Esophagus muscularis mucosa (tissue), 4 donors: Measurements from ENCODE around the gene VMA21.

Source experiments
- EP300 ChIP-seq: sonication (generic); formaldehyde crosslinking; IDR thresholded peaks from one replicate; pipeline ENCODE4 v1.6.1; 2017; ENCODE audit warnings: antibody characterized with exemption
- POLR2AphosphoS5 ChIP-seq, 2 donors: sonication (generic); formaldehyde crosslinking; IDR thresholded peaks; one replicate each; pipeline ENCODE4 v1.6.1; 2017; ENCODE audit warnings: antibody characterized with exemption in 2 of 2
- TF ChIP-seq, protein P1 (sequence below), 3 experiments: fragments of 200-600 bp in 2 of 3; fragments of 450-650 bp in 1 of 3; sonication (generic) in 2 of 3; IDR thresholded peaks; one replicate each; pipeline ENCODE4 v1.5.1; 2017 to 2019; ENCODE audit warnings: antibody characterized with exemption in 3 of 3, mild to moderate bottlenecking in 2 of 3, moderate library complexity in 1 of 3

DNA sequence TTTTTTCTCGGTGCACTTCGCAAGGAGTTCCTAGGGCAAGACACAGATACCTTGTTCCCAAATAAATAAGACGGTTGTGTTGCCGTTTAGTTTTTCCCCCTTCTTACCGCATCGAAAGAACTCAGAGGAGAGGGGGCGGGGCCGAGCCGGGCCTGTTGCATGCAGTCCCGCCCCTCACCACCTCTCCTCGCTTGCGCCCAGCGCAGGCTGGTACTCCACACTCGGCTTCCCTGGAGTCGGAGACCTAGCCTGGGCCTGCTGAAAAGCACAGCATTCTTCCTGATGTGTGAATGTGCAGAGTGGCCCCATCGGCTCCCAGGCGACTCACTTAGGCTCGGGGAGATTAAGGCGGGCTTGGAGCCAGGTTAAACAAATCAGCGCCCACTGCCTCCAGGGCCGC is 26.1 kb upstream of the VMA21 start:
- TF ChIP-seq, protein P1, sequence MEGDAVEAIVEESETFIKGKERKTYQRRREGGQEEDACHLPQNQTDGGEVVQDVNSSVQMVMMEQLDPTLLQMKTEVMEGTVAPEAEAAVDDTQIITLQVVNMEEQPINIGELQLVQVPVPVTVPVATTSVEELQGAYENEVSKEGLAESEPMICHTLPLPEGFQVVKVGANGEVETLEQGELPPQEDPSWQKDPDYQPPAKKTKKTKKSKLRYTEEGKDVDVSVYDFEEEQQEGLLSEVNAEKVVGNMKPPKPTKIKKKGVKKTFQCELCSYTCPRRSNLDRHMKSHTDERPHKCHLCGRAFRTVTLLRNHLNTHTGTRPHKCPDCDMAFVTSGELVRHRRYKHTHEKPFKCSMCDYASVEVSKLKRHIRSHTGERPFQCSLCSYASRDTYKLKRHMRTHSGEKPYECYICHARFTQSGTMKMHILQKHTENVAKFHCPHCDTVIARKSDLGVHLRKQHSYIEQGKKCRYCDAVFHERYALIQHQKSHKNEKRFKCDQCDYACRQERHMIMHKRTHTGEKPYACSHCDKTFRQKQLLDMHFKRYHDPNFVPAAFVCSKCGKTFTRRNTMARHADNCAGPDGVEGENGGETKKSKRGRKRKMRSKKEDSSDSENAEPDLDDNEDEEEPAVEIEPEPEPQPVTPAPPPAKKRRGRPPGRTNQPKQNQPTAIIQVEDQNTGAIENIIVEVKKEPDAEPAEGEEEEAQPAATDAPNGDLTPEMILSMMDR (IDR thresholded peaks at IDR 0.05) = no peak
- TF ChIP-seq EP300 (no peak), POLR2AphosphoS5 (IDR thresholded peaks at IDR 0.05) (no peak)
